ENCODE data around the gene RFXANK. TPM values are rescaled to one million over a fixed set of nuclear protein-coding genes. Genes with fewer than 3 reads are reported as not detected.

RFXANK gene
- total RNA-seq, 2 donors from 2014 or later: 57.4 to 70.0 TPM

- Histone ChIP-seq H3K4me1 (no peaks in the 10 kb centered on the region), H3K27ac (no peak overlapping the region), H3K27me3 (no peaks in the 10 kb centered on the region), H3K9ac (ENCODE audit: low read depth in 2 of 2, low read length in 2 of 2) (no peak overlapping the region), H3K36me3 (no peaks in the 10 kb centered on the region), H3K9me3 (no peaks in the 10 kb centered on the region), H3K4me3 (no peak overlapping the region)
- TF ChIP-seq CTCF (IDR thresholded peaks at IDR 0.05): no peak
- intact Hi-C loops (cut with DNase I): no loop called here
- no peak for DNase-seq
Measured at GRCh38 chr19:19155495-19156219, 36.4 kb upstream of the RFXANK start.

- no peak overlapping the region for H3K9ac ChIP-seq (ENCODE audit: low read depth in 2 of 2, low read length in 2 of 2)
- H3K4me1 ChIP-seq: no peaks in the 10 kb centered on the region
- no peaks in the 10 kb centered on the region for H3K27me3 ChIP-seq
- intact Hi-C loops (cut with DNase I): no loop called here
- H3K4me3 ChIP-seq: no peak overlapping the region
- H3K27ac ChIP-seq: no peak overlapping the region
- no peak for DNase-seq
- no peaks in the 10 kb centered on the region for H3K9me3 ChIP-seq
- no peaks in the 10 kb centered on the region for H3K36me3 ChIP-seq
- no peak for TF ChIP-seq CTCF (IDR thresholded peaks at IDR 0.05)
Measured at GRCh38 chr19:19157808-19158207, 34.2 kb upstream of the RFXANK start.

GRCh38 chr19:19159534-19159933, 32.5 kb upstream of the RFXANK start:
- no peak for DNase-seq
- no peaks in the 10 kb centered on the region for H3K36me3 ChIP-seq
- no peaks in the 10 kb centered on the region for H3K27me3 ChIP-seq
- no peak for TF ChIP-seq CTCF (IDR thresholded peaks at IDR 0.05)
- H3K4me3 ChIP-seq: no peak overlapping the region
- no peak overlapping the region for H3K9ac ChIP-seq (ENCODE audit: low read depth in 2 of 2, low read length in 2 of 2)
- intact Hi-C loops (cut with DNase I): no loop called here
- no peaks in the 10 kb centered on the region for H3K4me1 ChIP-seq
- no peaks in the 10 kb centered on the region for H3K9me3 ChIP-seq
- no peak overlapping the region for H3K27ac ChIP-seq

GRCh38 chr19:19160461-19161035, 31.5 kb upstream of the RFXANK start:
- Histone ChIP-seq H3K27me3 (no peaks in the 10 kb centered on the region), H3K9ac (ENCODE audit: low read depth in 2 of 2, low read length in 2 of 2) (no peak overlapping the region), H3K36me3 (no peaks in the 10 kb centered on the region), H3K4me3 (no peak overlapping the region), H3K9me3 (no peaks in the 10 kb centered on the region), H3K27ac (no peak overlapping the region), H3K4me1 (no peaks in the 10 kb centered on the region)
- TF ChIP-seq CTCF (IDR thresholded peaks at IDR 0.05): no peak
- intact Hi-C loops (cut with DNase I): no loop called here
- no peak for DNase-seq

GRCh38 chr19:19162495-19162894, 29.6 kb upstream of the RFXANK start:
- Histone ChIP-seq H3K9me3 (no peaks in the 10 kb centered on the region), H3K4me1 (no peaks in the 10 kb centered on the region), H3K36me3 (no peaks in the 10 kb centered on the region), H3K27ac (no peak overlapping the region), H3K4me3 (no peak overlapping the region), H3K27me3 (no peaks in the 10 kb centered on the region), H3K9ac (ENCODE audit: low read depth in 2 of 2, low read length in 2 of 2) (no peak overlapping the region)
- intact Hi-C loops (cut with DNase I): no loop called here
- TF ChIP-seq CTCF (IDR thresholded peaks at IDR 0.05): no peak
- no peak for DNase-seq

All from colonic mucosa (tissue), 4 donors.